A673 (cell line): ENCODE measurements around the gene LENG1. TPM values are rescaled to one million over a fixed set of nuclear protein-coding genes. Genes with fewer than 3 reads are reported as not detected.

ENCODE experiments used
- BruUV-seq: library from RNA; stranded (reverse); fragments of 400-500 nt; replicated peaks from 2 replicates; lab custom pipeline; 2021; lab: Mats Ljungman, UMichigan
- CTCF ChIA-PET: fragments of 300-600 bp; sonication (Branson Sonifier 250); formaldehyde crosslinking; loops from one replicate; lab custom pipeline; 2022; ENCODE audit warnings: antibody characterized with exemption; lab: Charles Lee
- POLR2A ChIA-PET: fragments of 300-600 bp; sonication (Branson Sonifier 250); formaldehyde crosslinking; loops from one replicate; lab custom pipeline; 2022; ENCODE audit warnings: antibody characterized with exemption; ENCODE audit not compliant: low non-redundant PET; lab: Charles Lee
- DNase-seq: peaks from one replicate; pipeline ENCODE4 v3.0.0-alpha.2; 2015; ENCODE audit warnings: low spot score
- H3K27ac ChIP-seq: fragments of 200-600 bp; sonication (generic); 2 replicates; pipeline ENCODE4 v1.5.1; 2016; ENCODE audit warnings: mixed run types, low read depth, mild to moderate bottlenecking, mixed read lengths, antibody characterized with exemption, low read length; ENCODE audit not compliant: poor library complexity, severe bottlenecking
- H3K27me3 ChIP-seq: fragments of 200-600 bp; sonication (generic); replicated peaks from 2 replicates; pipeline ENCODE4 v1.6.1; 2017; ENCODE audit warnings: mixed run types, low read depth, mild to moderate bottlenecking, mixed read lengths, antibody characterized with exemption, low read length; ENCODE audit not compliant: insufficient read depth, poor library complexity
- H3K36me3 ChIP-seq: fragments of 200-600 bp; sonication (generic); 2 replicates; pipeline ENCODE4 v1.6.1; 2016; ENCODE audit warnings: mixed run types, mild to moderate bottlenecking, mixed read lengths, antibody characterized with exemption, low read length; ENCODE audit not compliant: insufficient read depth, poor library complexity, severe bottlenecking
- H3K4me1 ChIP-seq: fragments of 200-600 bp; sonication (generic); 2 replicates; pipeline ENCODE4 v1.6.1; 2017; ENCODE audit warnings: mixed run types, mild to moderate bottlenecking, mixed read lengths, antibody characterized with exemption, low read length; ENCODE audit not compliant: insufficient read depth, poor library complexity, severe bottlenecking
- H3K4me3 ChIP-seq: fragments of 200-600 bp; sonication (generic); 2 replicates; pipeline ENCODE4 v1.5.1; 2016; ENCODE audit warnings: low read depth, mixed run types, mild to moderate bottlenecking, mixed read lengths, low read length; ENCODE audit not compliant: poor library complexity, severe bottlenecking
- H3K9me3 ChIP-seq: fragments of 200-600 bp; sonication (generic); 2 replicates; pipeline ENCODE4 v1.6.1; 2016; ENCODE audit warnings: mixed run types, low read depth, mild to moderate bottlenecking, mixed read lengths, antibody characterized with exemption, low read length; ENCODE audit not compliant: poor library complexity, severe bottlenecking
- CTCF ChIP-seq: fragments of 300-800, 200-600 bp; sonication (generic); conservative IDR thresholded peaks from 2 replicates; pipeline ENCODE4 v1.5.1; 2017; ENCODE audit warnings: low read depth, mild to moderate bottlenecking, antibody characterized with exemption, low read length, moderate library complexity, mixed read lengths
- EZH2 ChIP-seq: fragments of 200-600 bp; sonication (generic); IDR thresholded peaks from 2 replicates; pipeline ENCODE4 v1.6.1; 2017; ENCODE audit warnings: borderline replicate concordance, low read depth, mild to moderate bottlenecking, mixed read lengths, antibody characterized with exemption, low read length; ENCODE audit not compliant: poor library complexity, severe bottlenecking
- intact Hi-C: fragments of 100-400 bp; cut with micrococcal nuclease; formaldehyde crosslinking; loops from one replicate; pipeline ENCODE4 v1.10.0; 2022; ENCODE audit not compliant: unreplicated experiment
- total RNA-seq: library from RNA; stranded (reverse); gene quantifications from 2 replicates; pipeline ENCODE4 v1.2.3, GENCODE V29; 2021

The LENG1 gene
- total RNA-seq, 1 experiment from 2014 or later: 9.7 TPM

DNA sequence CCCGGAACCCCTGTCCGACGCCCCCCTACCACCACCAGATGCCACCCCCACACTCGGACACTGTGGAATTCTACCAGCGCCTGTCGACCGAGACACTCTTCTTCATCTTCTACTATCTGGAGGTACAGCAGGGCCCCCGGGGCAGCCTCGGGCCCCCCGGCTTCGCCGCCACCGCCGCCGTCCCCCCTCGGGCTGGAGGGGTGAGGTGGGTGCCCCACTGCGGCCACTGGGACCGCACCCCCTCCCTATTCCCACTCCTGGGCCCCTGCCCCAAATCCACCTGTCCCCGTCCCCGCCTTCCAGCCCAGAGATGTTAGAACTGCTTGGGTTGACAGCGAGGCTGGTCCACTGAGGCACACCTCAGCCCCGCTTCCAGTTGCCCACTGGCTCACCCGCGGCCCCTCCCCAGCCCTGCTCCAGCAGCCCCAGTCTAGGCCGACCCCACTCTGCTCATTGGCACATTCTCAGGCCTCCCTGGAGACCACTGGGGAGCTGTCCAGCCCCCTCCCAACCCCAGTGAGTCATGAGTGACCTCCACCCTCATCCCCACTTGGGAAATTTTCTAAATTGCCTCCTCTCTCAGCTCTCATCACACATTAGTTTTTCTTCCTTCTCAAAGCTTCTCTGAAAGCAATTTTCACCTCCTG is 6.5 kb downstream of the LENG1 start:
- no peak for TF ChIP-seq EZH2
- TF ChIP-seq CTCF: no peak
- CTCF ChIA-PET: no interaction called here
- H3K27me3 ChIP-seq: no peaks in the 10 kb centered on the region
- intact Hi-C loops: no loop called here
- H3K27ac ChIP-seq: no peak overlapping the region
- peaks cover 93% of the 10 kb centered on the region for H3K36me3 ChIP-seq
- H3K4me1 ChIP-seq: no peaks in the 10 kb centered on the region
- no peak for DNase-seq
- POLR2A ChIA-PET: no interaction called here
- H3K9me3 ChIP-seq: no peaks in the 10 kb centered on the region
- BruUV-seq: no TSS peak
- no peak overlapping the region for H3K4me3 ChIP-seq

GRCh38 chr19:54152267-54152666 is 7.3 kb downstream of the LENG1 start:
- CTCF ChIA-PET: no interaction called here
- no peak for DNase-seq
- Histone ChIP-seq H3K27ac (no peak overlapping the region), H3K36me3 (peaks cover 94% of the 10 kb centered on the region), H3K9me3 (no peaks in the 10 kb centered on the region), H3K4me1 (no peaks in the 10 kb centered on the region), H3K27me3 (no peaks in the 10 kb centered on the region), H3K4me3 (no peak overlapping the region)
- BruUV-seq: no TSS peak
- POLR2A ChIA-PET: no interaction called here
- intact Hi-C loops: no loop called here
- TF ChIP-seq CTCF (no peak), EZH2 (no peak)

DNA sequence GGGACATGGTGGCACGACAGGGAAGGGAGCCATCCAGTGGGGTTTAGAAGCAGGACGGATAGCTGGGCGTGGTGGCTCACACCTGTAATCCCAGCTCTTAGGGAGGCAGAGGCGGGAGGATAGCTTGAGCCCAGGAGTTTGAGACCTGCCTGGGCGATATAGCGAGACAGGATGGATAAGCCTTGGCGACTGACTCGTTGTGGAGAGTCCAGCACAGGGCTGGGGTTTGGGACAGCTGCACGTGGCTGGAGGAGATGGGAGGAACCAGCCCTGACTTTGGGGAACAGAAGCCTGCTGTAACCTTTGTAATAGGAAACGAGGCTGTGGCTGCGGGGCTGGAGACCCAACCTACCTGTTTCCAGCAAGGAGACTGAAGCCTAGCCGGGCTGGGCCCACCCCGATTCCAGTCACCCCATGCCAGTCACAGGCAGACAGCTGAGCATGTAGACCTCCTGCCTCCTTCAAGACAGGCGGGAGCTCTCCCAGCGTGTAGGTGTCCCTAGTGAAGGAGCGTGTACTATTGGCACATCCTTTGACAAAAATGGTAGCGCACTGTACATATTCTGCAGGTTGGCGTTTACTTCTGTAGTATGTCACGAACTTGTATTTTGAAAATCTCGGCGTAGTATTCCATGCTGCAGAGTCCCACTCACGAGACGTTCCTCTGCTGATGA is 8.0 kb downstream of the LENG1 start:
- intact Hi-C loops: no loop called here
- Histone ChIP-seq H3K4me1 (no peaks in the 10 kb centered on the region), H3K9me3 (no peaks in the 10 kb centered on the region), H3K4me3 (no peak overlapping the region), H3K36me3 (peaks cover 94% of the 10 kb centered on the region), H3K27ac (no peak overlapping the region), H3K27me3 (no peaks in the 10 kb centered on the region)
- ChIA-PET CTCF (no interaction called here), POLR2A (no interaction called here)
- TF ChIP-seq EZH2: no peak
- no peak for TF ChIP-seq CTCF
- no peak for DNase-seq
- BruUV-seq: no TSS peak
